ENCODE measurements around the gene GPR89A. TPM values are rescaled to one million over a fixed set of nuclear protein-coding genes. Genes with fewer than 3 reads are reported as not detected.

GPR89A gene
- total RNA-seq, result 24.8 and 32.6 TPM in 2 replicates

GRCh38 chr1:145607833-145608733 is at the start of gene GPR89A:
TSS of gene GPR89A (plus strand) at chr1:145607988. CDS start at chr1:145608134, 146 bp downstream.

GRCh38 chr1:145707183-145707867 is 99.5 kb downstream of the GPR89A start, which contains the start of gene PDZK1:
TSS of gene PDZK1 (minus strand) at chr1:145707368. CDS start at chr1:145688021, 19,347 bp downstream.

GRCh38 chr1:145719230-145720079 is 111.7 kb downstream of the GPR89A start, which contains the start of gene CD160:
TSS of gene CD160 (plus strand) at chr1:145719499. CDS start at chr1:145728328, 8,829 bp downstream.

Other genes with a start within 250 kb of the GPR89A start
- 1.2 and 2.3 TPM in 2 replicates for gene NBPF20, start 182.4 kb upstream of the GPR89A start, total RNA-seq
- under 0.01 and 10.4 TPM in 2 replicates for gene PDZK1, start 99.4 kb downstream of the GPR89A start, total RNA-seq
- gene CD160, start 111.5 kb downstream of the GPR89A start, total RNA-seq, result under 0.01 TPM in 1 of 2 replicates, not detected in the other
- gene RNF115, start 216.1 kb downstream of the GPR89A start, total RNA-seq, result 7.9 and 9.9 TPM in 2 replicates
- gene POLR3C, start 216.2 kb downstream of the GPR89A start, total RNA-seq, result 23.7 and 33.7 TPM in 2 replicates
- gene NUDT17, start 237.6 kb downstream of the GPR89A start, total RNA-seq, result 2.7 and 3.2 TPM in 2 replicates

Data from tracheal epithelial cell (primary cell).